Chondrocyte (in vitro differentiated cells): Measurements from ENCODE around the gene E2F4. TPM values are rescaled to one million over a fixed set of nuclear protein-coding genes. Genes with fewer than 3 reads are reported as not detected.
A peak's percentile ranks its signal among the peaks of the same experiment; 100 is the strongest.

Experiments
- DNase-seq: peaks from one replicate; pipeline ENCODE4 v3.0.0; 2021; ENCODE audit warnings: mixed read lengths, low spot score
- H3K27ac Mint-ChIP-seq: one replicate; pipeline ENCODE4 v1.8.0; 2021; ENCODE audit warnings: mild to moderate bottlenecking, moderate library complexity, mixed read lengths; ENCODE audit not compliant: unreplicated experiment
- H3K27me3 Mint-ChIP-seq: 2 replicates; pipeline ENCODE4 v1.8.0; 2021; ENCODE audit warnings: low read depth, mixed read lengths
- H3K36me3 Mint-ChIP-seq: 2 replicates; pipeline ENCODE4 v1.8.0; 2021; ENCODE audit warnings: low read depth, mixed read lengths
- H3K4me1 Mint-ChIP-seq: 2 replicates; pipeline ENCODE4 v1.8.0; 2021; ENCODE audit warnings: low read depth, mild to moderate bottlenecking, mixed read lengths
- H3K4me3 Mint-ChIP-seq: one replicate; pipeline ENCODE4 v1.8.0; 2021; ENCODE audit warnings: mild to moderate bottlenecking, moderate library complexity, mixed read lengths; ENCODE audit not compliant: unreplicated experiment
- H3K9me3 Mint-ChIP-seq: 2 replicates; pipeline ENCODE4 v1.8.0; 2021; ENCODE audit warnings: low read depth, mixed read lengths
- CTCF ChIP-seq: fragments of 200-600 bp; sonication (generic); IDR thresholded peaks from 2 replicates; pipeline ENCODE4 v1.5.0; 2021; ENCODE audit warnings: antibody characterized with exemption, mild to moderate bottlenecking, moderate library complexity
- total RNA-seq: library from RNA; stranded (reverse); gene quantifications from 3 replicates; pipeline ENCODE4 v1.2.1, GENCODE V29; 2021

The E2F4 gene
- total RNA-seq, 1 donor from 2014 or later: 33.4 TPM

- peak overlapping the region; percentile 70 for H3K27ac Mint-ChIP-seq
- TF ChIP-seq CTCF: no peak
- no peaks in the 10 kb centered on the region for H3K9me3 Mint-ChIP-seq
- no peak for DNase-seq
- H3K27me3 Mint-ChIP-seq: no peaks in the 10 kb centered on the region
- peak overlapping the region; percentile 59 for H3K4me3 Mint-ChIP-seq
- peaks cover 11% of the 10 kb centered on the region for H3K36me3 Mint-ChIP-seq
- peaks cover 21% of the 10 kb centered on the region for H3K4me1 Mint-ChIP-seq
Observed at GRCh38 chr16:67149276-67150046, 42.5 kb upstream of the E2F4 start.

GRCh38 chr16:67150047-67150832 is 41.7 kb upstream of the E2F4 start:
- peaks cover 9% of the 10 kb centered on the region for H3K36me3 Mint-ChIP-seq
- peak overlapping the region; percentile 87 for H3K27ac Mint-ChIP-seq
- peak overlapping the region; percentile 78 for H3K4me3 Mint-ChIP-seq
- peak; percentile 61 for TF ChIP-seq CTCF
- no peaks in the 10 kb centered on the region for H3K27me3 Mint-ChIP-seq
- H3K4me1 Mint-ChIP-seq: peaks cover 23% of the 10 kb centered on the region
- DNase-seq: no peak
- H3K9me3 Mint-ChIP-seq: no peaks in the 10 kb centered on the region

- Mint-ChIP-seq H3K27ac (peak within 1 kb of the TSS; percentile 87), H3K27me3 (peaks cover 2% of the 10 kb centered on the region)
- DNase-seq: no peak
Observed at GRCh38 chr16:67150833-67151396, 41.0 kb upstream of the E2F4 start, which contains the start of gene B3GNT9. TSS of gene B3GNT9 (minus strand) at chr16:67150998. CDS start at chr16:67150485, 513 bp downstream.

GRCh38 chr16:67151431-67152097 is 40.4 kb upstream of the E2F4 start:
- H3K27me3 Mint-ChIP-seq: peaks cover 8% of the 10 kb centered on the region

More at GRCh38 chr16:67150833-67151396, 41.0 kb upstream of the E2F4 start, which contains the start of gene B3GNT9:
- no peak for TF ChIP-seq CTCF
- H3K36me3 Mint-ChIP-seq: peaks cover 9% of the 10 kb centered on the region
- H3K9me3 Mint-ChIP-seq: no peaks in the 10 kb centered on the region
- H3K4me1 Mint-ChIP-seq: peaks cover 24% of the 10 kb centered on the region
- H3K4me3 Mint-ChIP-seq: peak within 1 kb of the TSS; percentile 78

More at GRCh38 chr16:67151431-67152097, 40.4 kb upstream of the E2F4 start:
- no peak for DNase-seq
- no peak for TF ChIP-seq CTCF
- no peaks in the 10 kb centered on the region for H3K9me3 Mint-ChIP-seq
- H3K36me3 Mint-ChIP-seq: peaks cover 9% of the 10 kb centered on the region
- peaks cover 24% of the 10 kb centered on the region for H3K4me1 Mint-ChIP-seq
- peak overlapping the region; percentile 78 for H3K4me3 Mint-ChIP-seq
- H3K27ac Mint-ChIP-seq: peak overlapping the region; percentile 87
